ENCODE results near the gene DLG2. TPM values are rescaled to one million over a fixed set of nuclear protein-coding genes. Genes with fewer than 3 reads are reported as not detected.
"Not testable (repeated sequence)": the region's sequence is repeated elsewhere in the genome, so short reads cannot be mapped to it uniquely, and the experiment has no call there.

Gene DLG2
- total RNA-seq, 1 experiment from 2014 or later: not detected

DNA sequence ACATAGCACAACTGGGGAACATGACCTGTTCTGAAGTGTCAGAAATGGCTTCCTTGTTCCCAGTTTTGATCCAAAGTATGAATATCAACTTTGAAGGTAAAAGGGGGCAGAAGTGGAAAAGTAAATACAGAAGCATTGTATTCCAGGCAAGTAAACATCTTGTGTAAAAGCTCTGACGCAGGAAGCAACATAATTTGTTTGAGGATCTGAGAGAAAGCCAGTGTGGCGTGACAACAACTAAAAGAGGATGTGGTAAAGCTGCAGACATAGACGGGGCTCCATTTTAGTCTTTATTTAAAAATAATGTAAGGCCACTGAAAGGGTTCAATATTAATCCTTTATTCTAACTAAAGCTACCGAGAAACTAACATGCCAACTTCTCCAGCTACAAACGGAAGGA is 310.2 kb downstream of the DLG2 start:
- DNase-seq (ENCODE audit: low read depth): no peak

DNA sequence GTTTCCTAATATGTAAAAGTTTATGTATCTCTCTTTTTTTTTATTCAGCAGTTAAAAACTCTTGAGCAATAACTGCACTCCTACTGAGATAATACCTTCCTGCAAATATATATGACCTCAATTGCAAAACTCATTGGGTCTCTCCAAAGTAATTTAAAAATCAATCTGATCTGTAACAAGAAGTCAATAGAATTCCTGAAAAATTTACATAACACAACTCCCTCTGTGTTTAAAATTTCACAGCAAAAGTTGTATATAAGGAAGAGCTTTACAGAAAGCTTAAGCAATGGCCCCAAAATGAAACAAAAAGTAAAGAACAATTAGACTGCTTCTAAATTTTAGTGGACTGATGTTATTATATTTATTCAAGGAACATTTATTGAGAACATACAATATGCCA is 313.4 kb downstream of the DLG2 start:
- no peak for DNase-seq (ENCODE audit: low read depth)

DNA sequence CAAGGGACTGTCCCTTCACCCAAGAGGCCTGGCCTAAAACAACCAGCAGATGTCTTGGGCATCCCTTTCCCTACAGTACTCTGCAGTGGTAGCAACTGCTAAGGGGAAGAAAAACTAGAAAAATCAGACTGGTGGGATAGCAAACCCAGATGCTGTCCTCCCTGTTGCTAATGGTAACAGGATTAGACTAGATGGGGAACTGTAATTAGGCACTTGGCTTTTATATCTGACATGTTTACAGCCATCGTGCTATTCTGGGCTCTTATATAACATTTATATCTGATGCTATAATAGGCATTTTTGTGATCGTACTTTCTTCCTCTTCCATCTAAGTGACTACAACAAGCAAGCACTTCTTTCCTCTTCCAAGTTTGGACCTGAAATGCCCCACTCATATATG is 316.7 kb downstream of the DLG2 start:
- no peak for DNase-seq (ENCODE audit: low read depth)

DNA sequence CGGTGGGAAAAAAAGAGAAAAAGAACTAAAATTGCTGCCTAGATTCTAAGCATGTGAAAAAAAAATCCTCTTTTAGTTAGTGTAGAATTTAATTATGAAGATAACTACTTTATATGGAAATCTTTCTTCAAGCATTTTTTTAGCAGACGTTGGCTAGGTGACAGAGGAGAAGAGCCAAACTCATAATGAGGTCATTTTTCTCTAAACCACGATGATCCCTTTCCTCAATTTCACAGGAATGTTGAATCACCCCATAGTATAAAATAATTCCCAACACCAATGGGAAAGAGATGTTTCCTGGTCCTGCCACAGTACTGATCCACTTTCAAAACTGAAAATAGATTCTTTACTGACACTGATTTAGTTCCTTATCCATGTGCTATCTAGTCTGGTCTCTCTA is 319.8 kb downstream of the DLG2 start:
- DNase-seq (ENCODE audit: low read depth): peak; percentile 39

DNA sequence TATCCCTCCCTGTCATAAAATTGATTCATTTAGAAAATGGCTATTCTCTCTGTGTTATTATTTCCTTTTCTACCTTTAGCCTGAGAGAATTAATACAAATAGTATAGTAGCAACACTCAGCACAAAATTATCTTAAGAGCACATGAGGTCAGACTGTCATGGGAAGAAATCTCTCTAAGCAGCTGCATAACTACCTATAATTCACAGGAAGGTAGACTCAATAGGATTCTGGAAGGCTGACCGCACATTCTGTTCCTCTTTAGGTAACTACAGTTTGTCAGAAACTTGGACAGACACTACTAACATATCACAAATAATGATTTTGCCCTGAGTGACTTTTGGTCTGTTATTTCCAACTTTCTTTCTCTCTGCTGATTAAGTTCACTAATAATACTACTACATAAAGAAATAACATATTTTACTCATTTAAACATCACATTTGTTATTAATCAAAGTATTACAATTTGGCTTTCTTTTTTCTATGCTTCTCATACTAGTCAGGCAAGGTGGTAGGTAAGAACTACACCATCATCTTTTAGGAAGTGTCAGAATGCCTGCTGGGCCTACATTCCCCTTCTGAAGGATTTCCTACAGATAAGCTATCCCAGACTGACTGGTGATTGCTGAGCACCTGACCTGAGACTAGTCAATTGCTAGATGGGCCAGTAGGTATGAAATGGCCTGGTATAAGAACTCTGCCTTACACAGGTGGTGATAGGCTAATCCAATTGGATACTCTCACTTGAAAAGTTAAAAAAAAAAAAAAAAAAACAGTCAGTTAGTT is 325.1 kb downstream of the DLG2 start:
- DNase-seq (ENCODE audit: low read depth): no peak

DNA sequence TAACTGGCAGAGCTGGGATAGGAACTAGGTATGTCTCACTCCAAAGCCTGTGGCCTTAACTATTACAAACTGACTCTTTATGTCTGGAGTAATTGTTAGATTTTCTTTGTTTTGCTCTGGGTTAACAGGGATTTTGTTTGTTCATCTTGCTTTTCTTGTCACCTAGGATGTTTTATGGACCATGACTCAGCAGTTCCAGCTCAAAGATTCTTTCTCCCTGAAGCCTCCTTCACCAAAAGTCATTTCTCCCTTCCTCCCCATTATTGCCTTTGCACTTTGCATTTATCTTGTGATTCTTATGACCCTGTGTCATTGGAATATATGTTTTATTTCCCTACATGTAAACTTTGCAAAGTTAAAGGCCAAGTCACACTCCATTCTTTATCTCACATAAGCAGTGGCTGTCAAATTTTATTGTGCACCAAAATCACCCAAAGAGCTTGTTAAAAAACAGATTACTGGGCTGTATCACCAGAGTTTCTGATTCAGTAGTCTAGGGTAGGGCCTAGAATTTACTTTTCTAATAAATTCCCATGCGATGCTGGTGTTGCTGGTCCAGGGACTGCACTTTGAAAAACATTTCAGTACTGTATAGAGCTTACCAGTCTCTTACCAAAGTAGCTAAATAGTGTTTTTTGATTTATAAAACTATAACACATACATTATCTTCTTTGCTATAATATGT is 327.7 kb downstream of the DLG2 start:
- peak; percentile 9 for DNase-seq (ENCODE audit: low read depth)

DNA sequence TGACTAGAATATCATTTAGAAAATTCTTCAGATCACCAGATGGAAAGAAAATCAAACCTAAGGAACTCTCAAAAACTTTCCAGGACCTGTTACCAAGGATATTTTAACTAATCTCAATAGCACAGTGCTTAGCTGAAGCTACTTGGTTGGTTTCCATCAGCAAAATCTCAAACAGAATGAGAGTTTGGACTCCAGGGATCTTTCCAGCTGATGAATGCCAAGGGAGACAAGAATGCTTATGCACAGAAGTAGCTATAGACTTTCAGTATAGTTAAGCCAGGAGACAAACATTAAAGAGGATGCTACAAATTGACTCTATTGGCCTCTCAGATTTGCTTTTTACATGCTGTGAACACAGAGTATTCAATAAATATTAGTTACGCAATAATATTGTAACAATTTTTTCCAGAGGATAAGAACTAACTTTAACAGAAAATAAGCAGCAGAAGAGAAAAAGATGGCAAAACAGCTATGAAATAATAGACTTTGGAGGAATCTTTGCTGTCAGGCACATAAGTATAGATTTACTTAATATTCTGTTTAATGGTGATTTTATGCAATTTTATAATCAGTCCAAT is 331.4 kb downstream of the DLG2 start:
- DNase-seq (ENCODE audit: low read depth): no peak

DNA sequence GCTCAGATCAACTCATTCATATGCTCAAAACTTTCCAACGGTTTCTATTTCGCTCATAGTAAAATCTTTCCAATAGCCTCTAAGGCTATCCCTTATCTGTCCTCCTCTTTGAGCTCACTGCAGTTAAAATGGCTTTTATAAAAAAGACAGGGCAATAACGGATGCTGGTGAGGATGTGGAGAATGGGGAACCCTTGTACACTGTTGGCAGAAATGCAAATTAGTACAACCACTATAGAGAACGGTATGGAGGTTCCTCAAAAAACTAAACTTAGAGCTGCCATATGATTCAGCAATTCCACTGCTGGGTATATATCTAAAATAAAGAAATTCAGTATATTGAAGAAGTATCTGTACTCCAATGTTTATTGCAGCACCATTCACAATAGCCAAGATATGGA is 345.6 kb downstream of the DLG2 start:
- no peak for DNase-seq (ENCODE audit: low read depth)

DNA sequence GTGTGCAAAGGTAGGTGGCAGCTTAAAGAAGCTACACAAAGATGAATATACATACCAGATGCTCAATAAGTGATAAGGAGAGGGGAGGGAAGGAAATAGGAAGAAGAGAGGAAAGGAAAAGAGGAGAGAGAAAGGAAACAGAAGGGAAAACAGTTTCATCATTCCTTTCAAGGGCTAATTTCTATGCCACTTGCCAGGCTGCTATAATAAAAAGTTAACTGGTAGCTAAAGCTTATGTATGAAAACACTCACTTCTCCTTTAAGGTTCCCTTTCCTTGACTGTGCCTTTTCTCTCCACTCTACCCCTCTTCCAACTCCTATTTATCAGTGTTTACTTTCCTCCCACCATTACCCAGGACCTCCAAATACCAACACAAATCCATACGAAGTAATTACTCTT is 347.9 kb downstream of the DLG2 start:
- DNase-seq (ENCODE audit: low read depth): no peak

DNA sequence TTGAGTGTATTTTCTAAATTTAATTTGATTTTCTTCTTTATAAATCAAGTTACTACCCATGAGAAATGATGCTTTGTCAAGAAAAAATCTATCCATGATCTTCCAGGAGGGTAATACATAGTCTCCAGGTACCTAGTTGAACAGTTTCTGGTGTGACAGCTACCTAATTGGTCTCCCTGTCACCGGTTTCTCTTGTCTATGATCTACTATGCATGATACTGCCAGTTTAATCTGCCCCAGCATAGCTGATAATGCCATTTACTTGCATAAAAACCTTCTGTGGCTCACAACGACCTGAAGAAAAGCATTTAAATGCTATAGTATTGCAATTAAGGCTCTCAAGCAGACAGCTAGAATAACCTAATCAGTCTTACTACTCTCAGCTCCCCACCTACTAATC is 349.5 kb downstream of the DLG2 start:
- no peak for DNase-seq (ENCODE audit: low read depth)

DNA sequence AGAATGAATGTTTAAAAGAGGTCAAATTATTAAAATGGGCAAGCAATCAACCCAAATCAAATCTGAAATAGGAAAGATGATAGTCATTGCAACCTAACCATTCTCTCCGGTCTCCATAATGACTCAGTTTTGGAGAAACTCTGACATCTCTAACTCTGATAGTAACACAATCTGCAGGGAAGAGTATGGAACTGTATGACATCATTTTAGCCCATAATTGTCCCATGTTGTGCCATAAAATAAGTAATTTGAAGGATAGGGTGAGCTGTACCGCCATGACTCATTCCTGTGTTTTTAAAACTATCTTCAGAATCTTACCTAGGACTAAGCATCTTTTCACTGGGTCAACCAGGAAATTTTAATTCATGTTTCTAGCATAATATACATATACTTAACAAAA is 350.8 kb downstream of the DLG2 start:
- DNase-seq (ENCODE audit: low read depth): peak; percentile 3

DNA sequence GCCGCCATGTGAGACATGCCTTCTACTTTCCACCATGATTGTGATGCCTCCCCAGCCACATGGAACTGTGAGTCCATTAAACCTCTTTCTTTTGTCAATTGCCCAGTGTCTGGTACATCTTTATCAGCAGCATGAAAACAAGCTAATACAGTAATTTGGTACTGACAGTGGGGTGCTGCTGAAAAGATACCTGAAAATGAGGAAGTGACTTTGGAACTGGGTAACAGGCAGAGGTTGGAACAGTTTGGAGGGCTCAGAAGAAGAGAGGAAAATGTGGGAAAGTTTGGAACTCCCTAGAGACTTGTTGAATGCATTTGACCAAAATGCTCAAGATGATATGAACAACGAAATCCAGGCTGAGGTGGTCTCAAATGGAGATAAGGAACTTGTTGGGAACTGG is 356.8 kb downstream of the DLG2 start:
- DNase-seq (ENCODE audit: low read depth): not testable (repeated sequence)

DNA sequence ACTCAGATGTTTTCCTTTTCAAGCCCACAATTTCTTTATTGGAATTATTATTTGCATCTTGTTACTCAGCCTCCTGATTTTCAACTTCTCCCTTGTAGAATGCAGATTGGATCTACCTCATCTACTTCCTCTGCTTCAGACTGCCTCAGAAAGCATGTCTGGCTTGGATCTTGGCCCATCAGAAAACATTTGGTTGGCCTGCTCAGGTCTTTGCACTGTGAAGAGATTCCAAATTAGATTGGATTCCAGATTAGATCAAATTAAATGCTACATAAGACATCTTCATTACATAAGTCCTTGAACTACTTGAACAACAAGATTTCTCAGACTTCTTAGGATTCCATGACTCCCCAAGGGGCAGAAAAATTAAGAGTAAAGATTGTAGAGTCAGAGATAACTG is 358.0 kb downstream of the DLG2 start:
- no peak for DNase-seq (ENCODE audit: low read depth)

DNA sequence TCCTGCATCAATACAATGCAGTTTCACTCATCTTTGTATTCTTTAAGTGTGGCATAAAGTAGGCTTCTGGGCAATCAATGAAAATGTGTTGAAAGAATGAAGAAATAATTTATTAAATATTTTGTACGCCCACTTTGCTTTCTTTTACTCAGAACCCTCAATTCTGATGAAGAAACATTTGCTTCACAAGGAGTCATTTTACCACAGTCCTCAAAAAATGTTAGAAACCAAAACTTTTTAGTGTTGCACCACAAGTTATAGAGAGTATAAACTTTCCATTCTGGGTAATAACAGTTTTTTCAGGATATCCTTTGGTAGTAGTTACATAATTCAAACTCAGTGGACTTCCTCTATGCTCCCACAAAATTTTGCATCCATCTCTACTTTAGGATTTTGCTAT is 360.5 kb downstream of the DLG2 start:
- DNase-seq (ENCODE audit: low read depth): no peak

DNA sequence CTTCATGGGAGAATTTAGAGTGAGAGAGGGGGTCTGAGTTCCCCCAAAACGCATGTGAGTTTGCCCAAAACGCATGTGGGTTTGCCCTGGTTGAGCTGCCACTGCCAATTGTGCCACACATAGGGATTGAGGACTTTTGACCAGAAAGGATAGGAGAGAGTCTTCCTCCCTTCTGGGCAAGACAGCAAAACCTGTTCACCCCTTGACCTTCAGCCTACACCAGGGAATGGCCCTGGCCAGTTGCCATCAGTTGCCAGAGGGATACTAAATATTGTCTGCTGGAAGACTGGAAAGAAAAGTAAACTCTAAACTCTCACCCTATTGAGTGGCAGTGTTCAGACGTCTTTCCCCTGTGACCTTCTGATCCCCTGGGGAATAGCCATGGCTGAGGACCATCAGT is 363.8 kb downstream of the DLG2 start:
- DNase-seq (ENCODE audit: low read depth): no peak

DNA sequence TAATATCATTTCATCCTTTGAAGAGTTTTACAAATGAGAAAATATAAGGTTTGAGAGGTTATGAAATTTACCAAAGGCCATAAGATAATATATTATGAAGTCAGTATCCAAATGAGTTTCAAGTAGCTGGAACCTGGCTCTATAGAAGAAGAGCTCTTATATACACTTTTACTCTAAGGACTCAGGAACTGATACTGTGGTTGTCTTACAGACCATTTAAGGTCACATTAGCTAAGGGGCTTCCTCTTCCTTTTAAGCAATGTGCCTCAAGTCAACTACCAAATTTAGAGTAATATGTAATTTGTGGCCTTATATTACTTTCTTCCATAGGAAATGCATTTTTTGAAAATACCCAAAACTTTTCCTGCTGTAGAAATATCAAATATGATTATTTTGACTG is 369.3 kb downstream of the DLG2 start:
- no peak for DNase-seq (ENCODE audit: low read depth)

DNA sequence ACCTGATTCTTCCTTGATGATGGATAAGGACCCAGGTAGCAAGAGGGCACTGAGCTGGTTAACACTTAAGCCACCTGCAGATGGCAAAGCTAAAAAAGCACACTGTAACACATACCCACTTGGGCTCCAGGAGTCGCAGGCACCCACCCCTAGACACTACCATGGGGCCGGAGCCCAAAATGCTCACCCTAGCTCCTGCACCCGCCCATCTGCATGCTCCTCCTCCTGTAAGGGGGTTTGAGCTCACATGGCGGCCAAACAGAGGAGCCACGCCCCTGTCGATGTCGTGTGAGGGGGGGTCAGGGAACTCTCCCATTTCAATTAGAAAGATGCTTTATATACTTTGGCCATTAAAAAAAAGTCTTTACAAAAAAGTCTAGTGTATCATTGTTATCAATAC is 370.7 kb downstream of the DLG2 start:
- DNase-seq (ENCODE audit: low read depth): no peak

DNA sequence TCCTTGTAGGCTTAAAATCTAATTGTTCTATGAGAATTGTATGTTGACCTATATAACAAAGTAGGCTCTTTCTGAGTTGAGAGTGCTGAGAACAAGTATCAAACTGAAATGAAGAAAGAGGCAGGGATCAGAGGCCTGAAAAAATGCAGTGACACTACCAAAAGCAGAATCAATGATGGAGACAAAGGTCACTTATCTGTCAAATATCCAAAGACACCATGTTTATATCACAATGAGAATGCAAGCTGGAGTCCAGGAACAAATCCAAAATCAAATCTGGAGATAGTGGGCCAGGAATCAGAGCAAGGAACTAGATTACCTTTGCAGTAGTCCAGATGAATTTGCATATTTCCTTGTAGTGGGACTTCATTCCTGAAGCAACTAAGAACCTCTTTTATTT is 377.7 kb downstream of the DLG2 start:
- DNase-seq (ENCODE audit: low read depth): no peak

DNA sequence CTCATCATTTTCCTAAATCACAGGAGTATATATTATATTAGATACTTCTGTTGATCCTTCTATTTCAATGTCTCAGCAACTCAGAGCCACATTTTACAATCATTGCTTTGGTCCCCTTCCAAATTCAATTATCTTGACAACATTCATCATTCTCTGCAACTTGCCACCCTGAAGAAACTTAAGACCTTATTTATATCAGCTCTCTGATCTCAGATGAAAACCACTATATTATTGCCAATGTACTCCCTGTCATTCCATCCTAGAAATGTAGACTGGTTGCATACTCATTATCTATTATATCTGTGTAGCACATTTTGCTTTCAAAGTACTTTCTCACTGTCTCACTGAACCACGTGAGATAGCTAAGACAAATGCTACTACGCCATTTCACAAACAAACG is 379.3 kb downstream of the DLG2 start:
- no peak for DNase-seq (ENCODE audit: low read depth)

DNA sequence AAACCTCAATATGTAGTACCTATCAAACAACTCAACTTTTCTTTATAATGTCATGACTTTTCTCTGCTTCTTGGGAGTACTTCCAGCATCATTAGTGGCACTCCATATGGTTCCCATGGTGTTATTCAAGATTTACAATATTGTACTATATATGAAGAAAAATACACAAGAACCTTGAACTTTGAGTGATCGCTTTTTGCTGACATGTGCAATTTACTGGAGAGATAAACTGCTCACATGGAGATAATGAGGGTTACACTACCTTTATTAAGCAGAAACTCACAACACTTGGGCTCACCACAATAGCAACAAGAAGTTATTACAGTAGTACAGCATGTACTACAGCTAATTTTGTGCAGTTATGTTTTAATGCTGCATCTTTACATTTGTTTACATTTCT is 388.2 kb downstream of the DLG2 start:
- DNase-seq (ENCODE audit: low read depth): no peak

DNA sequence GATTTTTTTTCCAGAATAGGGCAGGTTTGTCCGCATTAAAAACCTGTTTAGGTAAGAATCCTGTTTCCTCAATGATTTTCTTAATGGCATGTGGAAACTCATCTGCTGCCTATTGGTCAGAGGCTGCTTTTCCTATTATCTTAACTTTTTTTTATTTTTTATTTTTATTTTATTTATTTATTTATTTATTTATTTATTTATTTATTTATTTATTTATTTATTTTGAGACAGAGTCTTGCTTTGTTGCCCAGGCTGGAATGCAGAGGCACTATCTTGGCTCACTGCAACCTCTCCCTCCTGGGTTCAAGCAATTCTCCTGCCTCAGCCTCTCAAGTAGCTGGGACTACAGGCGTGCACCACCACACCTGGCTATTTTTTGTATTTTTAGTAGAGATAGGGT is 389.1 kb downstream of the DLG2 start:
- DNase-seq (ENCODE audit: low read depth): not testable (repeated sequence)

DNA sequence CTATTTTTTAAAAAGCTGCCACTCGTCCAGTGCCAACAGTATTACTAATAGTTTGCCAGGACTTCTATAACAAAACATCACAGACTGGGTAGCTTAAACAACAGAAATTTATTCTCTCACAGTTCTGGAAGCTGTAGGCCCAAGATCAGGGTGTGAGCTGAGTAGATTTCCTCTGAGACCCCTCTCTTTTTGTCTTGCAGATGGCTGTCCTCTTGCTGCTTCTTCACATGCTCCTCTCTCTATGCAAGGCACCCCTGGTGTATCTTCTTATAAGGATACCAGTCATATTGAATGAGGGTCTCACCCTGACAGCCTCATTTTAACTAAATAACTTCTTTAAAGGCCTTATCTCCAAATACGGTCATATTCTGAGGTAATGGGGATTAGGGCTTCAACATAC is 390.9 kb downstream of the DLG2 start:
- no peak for DNase-seq (ENCODE audit: low read depth)

DNA sequence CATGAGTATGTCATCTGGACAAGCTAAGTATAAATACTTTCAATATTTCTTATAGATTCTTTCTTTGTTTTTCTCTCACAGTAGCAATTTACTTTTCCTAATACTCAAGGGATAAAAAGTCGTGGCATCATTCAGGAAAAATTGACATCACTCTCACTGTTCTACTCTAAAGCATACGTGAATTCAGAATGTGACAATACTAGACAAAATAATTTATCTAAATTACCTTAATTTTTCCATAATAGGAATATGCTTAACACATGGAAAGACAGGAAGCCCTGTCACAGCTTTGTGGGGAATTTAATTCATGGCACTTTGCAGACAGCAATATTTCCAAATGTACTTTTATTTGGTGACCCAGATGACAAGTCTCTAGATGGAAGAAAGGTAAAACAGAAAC is 394.6 kb downstream of the DLG2 start:
- DNase-seq (ENCODE audit: low read depth): no peak

Measured in M059J (cell line).